ENCODE results near the gene ALDH2.

Gene ALDH2

GRCh38 chr12:111791507-111791906 lies 24.8 kb downstream of the ALDH2 start:
- TF ChIP-seq CTCF (conservative IDR thresholded peaks at IDR 0.05; ENCODE audit: low read length) (no peak), EZH2phosphoT487 (IDR thresholded peaks at IDR 0.05; ENCODE audit: borderline replicate concordance) (no peak)
- H3K9me2 ChIP-seq (replicated peaks; ENCODE audit: low read depth, low read length) = no peaks in the 10 kb centered on the region
- no peaks in the 10 kb centered on the region for H3F3A ChIP-seq (ENCODE audit: low read depth)
- H3K79me2 ChIP-seq (ENCODE audit: insufficient read depth, low read length) = no peaks in the 10 kb centered on the region
- H3K27me3 ChIP-seq (ENCODE audit: insufficient read depth, low read length, poor library complexity, severe bottlenecking) = no peaks in the 10 kb centered on the region
- H2AFZ ChIP-seq (ENCODE audit: low read length) = no peak overlapping the region
- H3K36me3 ChIP-seq (ENCODE audit: insufficient read depth, low read length) = no peaks in the 10 kb centered on the region
- no peaks in the 10 kb centered on the region for H3K4me1 ChIP-seq (ENCODE audit: insufficient read depth, low read length, poor library complexity, severe bottlenecking)
- no peak overlapping the region for H3K9ac ChIP-seq (ENCODE audit: low read depth, low read length, poor library complexity, severe bottlenecking)
- no peaks in the 10 kb centered on the region for H4K20me1 ChIP-seq (ENCODE audit: insufficient read depth, low read length, poor library complexity, severe bottlenecking)
- H3K4me2 ChIP-seq (ENCODE audit: low read depth, low read length, poor library complexity, severe bottlenecking) = no peak overlapping the region
- H3K4me3 ChIP-seq (ENCODE audit: low read length, poor library complexity, severe bottlenecking) = no peak overlapping the region
- no peaks in the 10 kb centered on the region for H3K9me3 ChIP-seq (ENCODE audit: insufficient read depth, low read depth, low read length)

DNA sequence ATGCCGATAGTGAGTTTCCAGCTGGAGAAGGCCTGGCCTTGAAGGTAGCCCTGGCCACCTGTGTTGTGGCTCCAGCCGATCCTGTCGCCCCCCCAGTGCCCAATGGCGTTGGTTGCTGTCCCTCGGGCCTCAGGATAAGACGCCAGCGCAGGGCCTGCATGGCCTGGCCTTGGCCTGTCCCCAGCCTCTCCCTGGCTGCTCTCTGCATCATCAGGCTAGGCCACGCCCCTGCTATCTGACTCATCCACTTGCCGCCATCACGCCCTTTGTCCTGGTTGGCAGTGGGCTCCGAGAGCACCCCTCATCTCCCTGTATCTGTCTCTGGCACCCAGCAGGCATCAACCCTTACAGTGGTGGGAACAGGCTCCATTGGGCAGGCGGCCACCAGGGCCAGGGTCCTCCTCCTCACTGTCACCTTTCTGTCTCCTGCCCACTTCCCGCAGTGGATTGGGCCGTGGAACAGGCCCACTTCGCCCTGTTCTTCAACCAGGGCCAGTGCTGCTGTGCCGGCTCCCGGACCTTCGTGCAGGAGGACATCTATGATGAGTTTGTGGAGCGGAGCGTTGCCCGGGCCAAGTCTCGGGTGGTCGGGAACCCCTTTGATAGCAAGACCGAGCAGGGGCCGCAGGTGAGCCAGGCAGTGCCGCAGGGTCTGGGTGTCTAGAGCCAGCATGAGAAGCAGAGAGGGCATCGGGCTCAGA lies 25.6 kb downstream of the ALDH2 start:
- H3K36me3 ChIP-seq (ENCODE audit: insufficient read depth, low read length) = no peaks in the 10 kb centered on the region
- no peak overlapping the region for H3K9ac ChIP-seq (ENCODE audit: low read depth, low read length, poor library complexity, severe bottlenecking)
- TF ChIP-seq CTCF (conservative IDR thresholded peaks at IDR 0.05; ENCODE audit: low read length) (no peak), EZH2phosphoT487 (IDR thresholded peaks at IDR 0.05; ENCODE audit: borderline replicate concordance) (no peak)
- H2AFZ ChIP-seq (ENCODE audit: low read length) = no peak overlapping the region
- H3K27me3 ChIP-seq (ENCODE audit: insufficient read depth, low read length, poor library complexity, severe bottlenecking) = no peaks in the 10 kb centered on the region
- no peaks in the 10 kb centered on the region for H3K9me3 ChIP-seq (ENCODE audit: insufficient read depth, low read depth, low read length)
- no peaks in the 10 kb centered on the region for H3F3A ChIP-seq (ENCODE audit: low read depth)
- H3K79me2 ChIP-seq (ENCODE audit: insufficient read depth, low read length) = no peaks in the 10 kb centered on the region
- H3K4me1 ChIP-seq (ENCODE audit: insufficient read depth, low read length, poor library complexity, severe bottlenecking) = no peaks in the 10 kb centered on the region
- no peak overlapping the region for H3K4me3 ChIP-seq (ENCODE audit: low read length, poor library complexity, severe bottlenecking)
- H3K4me2 ChIP-seq (ENCODE audit: low read depth, low read length, poor library complexity, severe bottlenecking) = no peak overlapping the region
- H4K20me1 ChIP-seq (ENCODE audit: insufficient read depth, low read length, poor library complexity, severe bottlenecking) = no peaks in the 10 kb centered on the region
- H3K9me2 ChIP-seq (replicated peaks; ENCODE audit: low read depth, low read length) = no peaks in the 10 kb centered on the region

DNA sequence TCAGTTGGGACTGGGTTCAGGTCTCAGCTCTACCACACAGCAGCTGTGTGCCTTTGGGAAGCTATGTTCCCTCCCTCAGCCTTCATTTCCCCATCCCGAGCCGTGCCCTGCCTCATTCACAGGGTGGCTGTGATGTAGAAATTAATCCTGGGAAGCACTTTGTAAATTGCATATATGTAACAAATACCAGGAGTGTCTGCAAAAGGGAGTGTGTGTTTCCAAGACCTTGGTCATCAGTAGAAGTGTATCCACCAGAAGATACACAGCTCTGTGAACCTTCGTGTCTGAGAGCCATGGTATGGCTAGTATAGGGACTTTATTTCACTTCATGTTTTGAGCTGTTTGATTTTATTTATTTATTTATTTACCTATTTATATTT lies 26.1 kb downstream of the ALDH2 start:
- no peaks in the 10 kb centered on the region for H3K9me2 ChIP-seq (replicated peaks; ENCODE audit: low read depth, low read length)
- no peaks in the 10 kb centered on the region for H3K36me3 ChIP-seq (ENCODE audit: insufficient read depth, low read length)
- no peaks in the 10 kb centered on the region for H3K79me2 ChIP-seq (ENCODE audit: insufficient read depth, low read length)
- H3F3A ChIP-seq (ENCODE audit: low read depth) = no peaks in the 10 kb centered on the region
- H3K27me3 ChIP-seq (ENCODE audit: insufficient read depth, low read length, poor library complexity, severe bottlenecking) = no peaks in the 10 kb centered on the region
- H3K4me2 ChIP-seq (ENCODE audit: low read depth, low read length, poor library complexity, severe bottlenecking) = no peak overlapping the region
- H3K9ac ChIP-seq (ENCODE audit: low read depth, low read length, poor library complexity, severe bottlenecking) = no peak overlapping the region
- H2AFZ ChIP-seq (ENCODE audit: low read length) = no peak overlapping the region
- no peak overlapping the region for H3K4me3 ChIP-seq (ENCODE audit: low read length, poor library complexity, severe bottlenecking)
- H4K20me1 ChIP-seq (ENCODE audit: insufficient read depth, low read length, poor library complexity, severe bottlenecking) = no peaks in the 10 kb centered on the region
- TF ChIP-seq EZH2phosphoT487 (IDR thresholded peaks at IDR 0.05; ENCODE audit: borderline replicate concordance) = no peak
- TF ChIP-seq CTCF (conservative IDR thresholded peaks at IDR 0.05; ENCODE audit: low read length) = no peak
- no peaks in the 10 kb centered on the region for H3K4me1 ChIP-seq (ENCODE audit: insufficient read depth, low read length, poor library complexity, severe bottlenecking)
- no peaks in the 10 kb centered on the region for H3K9me3 ChIP-seq (ENCODE audit: insufficient read depth, low read depth, low read length)

All from Loucy (cell line).